Measurements from ENCODE around the gene ACER1.

DNA sequence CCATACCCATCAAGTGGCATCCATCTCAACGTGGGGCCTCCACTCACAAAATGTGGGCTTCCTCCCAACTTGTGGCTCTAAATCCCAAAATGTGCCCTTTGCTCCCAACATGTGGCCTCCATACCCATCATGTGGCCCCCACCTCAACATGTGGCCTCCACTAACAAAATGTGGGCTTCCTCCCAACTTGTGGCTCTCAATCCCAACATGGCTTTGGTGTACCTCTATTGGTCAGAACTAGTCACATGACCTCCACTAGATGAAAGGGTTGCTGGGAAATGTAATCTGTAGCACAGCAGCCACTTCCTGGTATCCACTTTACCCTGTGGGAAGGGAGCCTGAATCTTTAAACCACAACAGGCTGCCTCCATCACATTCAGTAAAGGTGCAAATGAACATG lies 10.1 kb upstream of the ACER1 start:
- TF ChIP-seq, protein P1, sequence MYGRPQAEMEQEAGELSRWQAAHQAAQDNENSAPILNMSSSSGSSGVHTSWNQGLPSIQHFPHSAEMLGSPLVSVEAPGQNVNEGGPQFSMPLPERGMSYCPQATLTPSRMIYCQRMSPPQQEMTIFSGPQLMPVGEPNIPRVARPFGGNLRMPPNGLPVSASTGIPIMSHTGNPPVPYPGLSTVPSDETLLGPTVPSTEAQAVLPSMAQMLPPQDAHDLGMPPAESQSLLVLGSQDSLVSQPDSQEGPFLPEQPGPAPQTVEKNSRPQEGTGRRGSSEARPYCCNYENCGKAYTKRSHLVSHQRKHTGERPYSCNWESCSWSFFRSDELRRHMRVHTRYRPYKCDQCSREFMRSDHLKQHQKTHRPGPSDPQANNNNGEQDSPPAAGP (tag by site-specific recombination; IDR thresholded peaks at IDR 0.05), result no peak
- TF ChIP-seq, protein P2, sequence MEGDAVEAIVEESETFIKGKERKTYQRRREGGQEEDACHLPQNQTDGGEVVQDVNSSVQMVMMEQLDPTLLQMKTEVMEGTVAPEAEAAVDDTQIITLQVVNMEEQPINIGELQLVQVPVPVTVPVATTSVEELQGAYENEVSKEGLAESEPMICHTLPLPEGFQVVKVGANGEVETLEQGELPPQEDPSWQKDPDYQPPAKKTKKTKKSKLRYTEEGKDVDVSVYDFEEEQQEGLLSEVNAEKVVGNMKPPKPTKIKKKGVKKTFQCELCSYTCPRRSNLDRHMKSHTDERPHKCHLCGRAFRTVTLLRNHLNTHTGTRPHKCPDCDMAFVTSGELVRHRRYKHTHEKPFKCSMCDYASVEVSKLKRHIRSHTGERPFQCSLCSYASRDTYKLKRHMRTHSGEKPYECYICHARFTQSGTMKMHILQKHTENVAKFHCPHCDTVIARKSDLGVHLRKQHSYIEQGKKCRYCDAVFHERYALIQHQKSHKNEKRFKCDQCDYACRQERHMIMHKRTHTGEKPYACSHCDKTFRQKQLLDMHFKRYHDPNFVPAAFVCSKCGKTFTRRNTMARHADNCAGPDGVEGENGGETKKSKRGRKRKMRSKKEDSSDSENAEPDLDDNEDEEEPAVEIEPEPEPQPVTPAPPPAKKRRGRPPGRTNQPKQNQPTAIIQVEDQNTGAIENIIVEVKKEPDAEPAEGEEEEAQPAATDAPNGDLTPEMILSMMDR (tag by site-specific recombination; IDR thresholded peaks at IDR 0.05), result no peak
- TF ChIP-seq, protein P3, sequence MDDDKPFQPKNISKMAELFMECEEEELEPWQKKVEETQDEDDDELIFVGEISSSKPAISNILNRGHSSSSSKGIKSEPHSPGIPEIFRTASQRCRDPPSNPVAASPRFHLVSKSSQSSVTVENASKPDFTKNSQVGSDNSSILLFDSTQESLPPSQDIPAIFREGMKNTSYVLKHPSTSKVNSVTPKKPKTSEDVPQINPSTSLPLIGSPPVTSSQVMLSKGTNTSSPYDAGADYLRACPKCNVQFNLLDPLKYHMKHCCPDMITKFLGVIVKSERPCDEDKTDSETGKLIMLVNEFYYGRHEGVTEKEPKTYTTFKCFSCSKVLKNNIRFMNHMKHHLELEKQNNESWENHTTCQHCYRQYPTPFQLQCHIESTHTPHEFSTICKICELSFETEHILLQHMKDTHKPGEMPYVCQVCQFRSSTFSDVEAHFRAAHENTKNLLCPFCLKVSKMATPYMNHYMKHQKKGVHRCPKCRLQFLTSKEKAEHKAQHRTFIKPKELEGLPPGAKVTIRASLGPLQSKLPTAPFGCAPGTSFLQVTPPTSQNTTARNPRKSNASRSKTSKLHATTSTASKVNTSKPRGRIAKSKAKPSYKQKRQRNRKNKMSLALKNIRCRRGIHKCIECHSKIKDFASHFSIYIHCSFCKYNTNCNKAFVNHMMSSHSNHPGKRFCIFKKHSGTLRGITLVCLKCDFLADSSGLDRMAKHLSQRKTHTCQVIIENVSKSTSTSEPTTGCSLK (tag by site-specific recombination; IDR thresholded peaks at IDR 0.05), result no peak
- no peak for TF ChIP-seq REPIN1 (tag by site-specific recombination; IDR thresholded peaks at IDR 0.05; ENCODE audit: low read depth)
- TF ChIP-seq, protein P4, sequence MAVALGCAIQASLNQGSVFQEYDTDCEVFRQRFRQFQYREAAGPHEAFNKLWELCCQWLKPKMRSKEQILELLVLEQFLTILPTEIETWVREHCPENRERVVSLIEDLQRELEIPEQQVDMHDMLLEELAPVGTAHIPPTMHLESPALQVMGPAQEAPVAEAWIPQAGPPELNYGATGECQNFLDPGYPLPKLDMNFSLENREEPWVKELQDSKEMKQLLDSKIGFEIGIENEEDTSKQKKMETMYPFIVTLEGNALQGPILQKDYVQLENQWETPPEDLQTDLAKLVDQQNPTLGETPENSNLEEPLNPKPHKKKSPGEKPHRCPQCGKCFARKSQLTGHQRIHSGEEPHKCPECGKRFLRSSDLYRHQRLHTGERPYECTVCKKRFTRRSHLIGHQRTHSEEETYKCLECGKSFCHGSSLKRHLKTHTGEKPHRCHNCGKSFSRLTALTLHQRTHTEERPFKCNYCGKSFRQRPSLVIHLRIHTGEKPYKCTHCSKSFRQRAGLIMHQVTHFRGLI (tag by site-specific recombination; IDR thresholded peaks at IDR 0.05), result no peak
- TF ChIP-seq ZSCAN16 (tag by site-specific recombination; IDR thresholded peaks at IDR 0.05), result no peak
- no peak for TF ChIP-seq GLIS1 (tag by site-specific recombination; IDR thresholded peaks at IDR 0.05)
- TF ChIP-seq ZNF146 (tag by site-specific recombination; IDR thresholded peaks at IDR 0.05), result no peak
- no peak for TF ChIP-seq ZNF629 (tag by site-specific recombination; IDR thresholded peaks at IDR 0.05)
- TF ChIP-seq ZFP41 (tag by site-specific recombination; IDR thresholded peaks at IDR 0.05; ENCODE audit: borderline replicate concordance), result no peak
- TF ChIP-seq ZBTB1 (tag by site-specific recombination; IDR thresholded peaks at IDR 0.05), result no peak
- no peak for TF ChIP-seq SP3 (tag by site-specific recombination; IDR thresholded peaks at IDR 0.05)
- no peak for TF ChIP-seq ZSCAN30 (tag by site-specific recombination; IDR thresholded peaks at IDR 0.05)
